GM12801 (cell line): ENCODE measurements around the gene DCLRE1A.

ENCODE experiments used
- CTCF ChIP-seq: IDR thresholded peaks from one replicate; pipeline ENCODE4 v1.5.1; 2011; ENCODE audit warnings: control low read depth; ENCODE audit not compliant: insufficient read length; ENCODE audit errors: extremely low read depth

Gene DCLRE1A

DNA sequence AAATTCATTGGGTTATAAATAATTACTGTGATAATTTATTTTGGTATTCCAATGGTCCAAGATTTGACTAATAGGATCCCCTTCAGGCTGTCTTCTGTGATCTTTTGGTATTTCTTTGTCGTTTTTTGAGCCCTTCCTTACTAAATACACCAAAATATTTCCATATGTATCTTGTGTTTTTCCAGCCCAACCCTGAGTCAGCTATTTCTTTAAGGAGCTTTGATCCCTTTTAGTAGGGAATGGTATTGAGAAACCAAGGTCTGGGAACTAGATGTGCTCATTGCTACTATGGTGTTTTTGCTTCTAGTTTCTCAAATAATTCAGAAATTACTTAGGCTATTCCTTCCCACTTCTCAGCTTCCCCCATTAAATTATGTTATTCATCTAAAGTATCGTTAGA, 15.9 kb upstream of the DCLRE1A start:
- no peak for TF ChIP-seq CTCF

GRCh38 chr10:113867904-113868303, 14.0 kb upstream of the DCLRE1A start:
- no peak for TF ChIP-seq CTCF

DNA sequence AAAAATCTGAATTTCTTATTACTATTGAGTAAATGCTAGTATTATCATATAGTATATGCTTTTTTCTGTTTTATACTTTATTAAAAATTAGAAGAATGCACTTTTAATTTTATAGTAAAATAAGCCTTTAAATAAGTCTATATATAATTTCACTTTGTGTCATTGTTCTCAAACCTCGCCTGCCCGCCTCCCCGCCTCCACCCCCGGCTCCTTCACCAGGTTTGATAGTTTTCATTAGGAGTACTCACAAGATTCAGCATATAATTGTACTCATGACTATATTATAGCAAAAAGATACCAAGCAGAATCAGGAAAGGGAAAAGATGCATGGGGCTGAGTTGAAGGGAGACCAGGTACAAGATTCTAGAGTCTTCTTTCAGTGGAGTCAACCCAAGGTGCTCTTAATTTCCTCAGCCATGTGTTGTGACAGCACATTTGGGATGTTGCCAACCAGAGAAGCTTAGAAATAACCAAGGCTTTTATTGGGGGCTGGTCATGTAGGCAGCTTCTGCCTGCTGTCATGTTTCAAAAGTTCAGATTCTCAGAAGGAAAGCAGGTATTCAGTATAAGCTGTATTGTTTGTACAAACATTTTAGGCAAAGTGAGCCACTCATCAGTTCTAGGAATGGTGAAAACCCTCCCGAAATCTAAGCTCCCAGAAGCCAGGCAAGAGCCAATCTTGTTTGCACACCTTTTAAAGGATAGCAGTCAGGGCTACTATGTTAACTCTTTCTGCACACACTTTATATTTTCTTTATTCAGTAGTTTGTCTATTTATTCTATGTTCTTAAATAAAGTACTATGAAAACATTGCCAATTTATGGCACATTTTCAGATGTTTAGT, 12.9 kb upstream of the DCLRE1A start:
- no peak for TF ChIP-seq CTCF

GRCh38 chr10:113865901-113866300, 12.0 kb upstream of the DCLRE1A start:
- no peak for TF ChIP-seq CTCF

DNA sequence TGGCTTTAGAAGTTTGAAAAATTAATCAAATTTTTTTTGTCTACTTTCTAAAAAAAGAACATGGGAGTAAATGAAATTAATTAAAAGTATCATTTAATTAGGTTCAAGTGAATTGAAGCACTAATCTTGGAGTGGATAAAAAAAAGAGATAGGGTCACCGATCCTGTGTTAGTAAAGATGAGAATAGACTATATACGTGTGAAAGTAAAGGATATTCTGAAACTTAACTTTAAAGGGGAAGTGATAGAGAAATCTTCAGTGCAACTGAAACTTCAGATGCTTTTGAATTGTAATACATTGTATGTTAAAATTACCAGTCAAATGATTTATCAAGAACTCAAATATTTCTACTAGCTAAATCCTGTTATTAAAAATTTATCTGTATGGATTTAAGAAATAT, 5.4 kb upstream of the DCLRE1A start:
- no peak for TF ChIP-seq CTCF

DNA sequence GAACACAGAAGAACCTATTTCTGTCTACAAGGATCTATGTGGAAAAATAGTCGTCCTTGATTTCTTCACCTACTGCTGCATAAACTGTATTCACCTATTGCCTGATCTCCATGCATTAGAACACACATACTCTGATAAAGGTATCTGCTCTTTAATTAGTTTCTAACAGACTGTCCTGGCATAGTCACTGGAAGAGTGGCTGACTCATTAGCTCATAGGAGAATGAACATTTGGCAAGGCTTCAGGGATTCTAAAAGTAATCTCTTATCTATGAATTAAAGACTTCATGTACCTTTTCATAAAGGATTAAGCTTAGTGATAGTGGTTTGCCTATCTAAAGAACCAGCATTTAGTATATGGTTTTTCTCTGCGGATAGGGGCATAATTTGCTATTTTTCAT, 4.7 kb upstream of the DCLRE1A start:
- no peak for TF ChIP-seq CTCF

- TF ChIP-seq CTCF = no peak
These were observed 3.3 kb upstream of the DCLRE1A start for GRCh38 chr10:113857210-113857609.
